ENCODE data around the gene MDM1. TPM values are rescaled to one million over a fixed set of nuclear protein-coding genes. Genes with fewer than 3 reads are reported as not detected.

MDM1 gene
- total RNA-seq, 3 donors from 2014 or later (not counting 1 experiment from before 2014, with no cell fraction given), result 21.3 to 36.2 (median 26.5) TPM

- H3K27ac ChIP-seq (ENCODE audit: low read length), result no peak overlapping the region
- Mint-ChIP-seq H3K27ac (no peak overlapping the region), H3K4me3 (no peak overlapping the region), H3K27me3 (ENCODE audit: low read depth in 2 of 2) (no peaks in the 10 kb centered on the region), H3K36me3 (no peaks in the 10 kb centered on the region), H3K4me1 (peaks cover 2% of the 10 kb centered on the region in 2 donors), H3K9me3 (no peaks in the 10 kb centered on the region)
- H3K4me1 ChIP-seq (ENCODE audit: control insufficient read depth, insufficient read depth, low read length), result no peaks in the 10 kb centered on the region
- no peak overlapping the region for H3K4me3 ChIP-seq (ENCODE audit: low read length)
- TF ChIP-seq CTCF (IDR thresholded peaks at IDR 0.05), result no peak
- H3K27me3 ChIP-seq (ENCODE audit: control insufficient read depth, insufficient read depth, low read length), result no peaks in the 10 kb centered on the region
- no peaks in the 10 kb centered on the region for H3K36me3 ChIP-seq (ENCODE audit: control insufficient read depth, insufficient read depth, low read length)
- DNase-seq, result no peak
- ATAC-seq, result no peak
- 79% methylated on average over 8 of the region's 8 CpGs for WGBS (ENCODE audit: insufficient coverage)
- intact Hi-C loops (cut with micrococcal nuclease), result no loop called here
- no peaks in the 10 kb centered on the region for H3K9me3 ChIP-seq (ENCODE audit: control insufficient read depth, insufficient read depth, low read length)
Measured at GRCh38 chr12:68340404-68341270, 8.5 kb upstream of the MDM1 start.

GRCh38 chr12:68336889-68337303 is 4.7 kb upstream of the MDM1 start:
- no peak overlapping the region for H3K27ac Mint-ChIP-seq
- H3K4me1 ChIP-seq (ENCODE audit: control insufficient read depth, insufficient read depth, low read length), result peaks cover 6% of the 10 kb centered on the region
- H3K36me3 ChIP-seq (ENCODE audit: control insufficient read depth, insufficient read depth, low read length), result no peaks in the 10 kb centered on the region
- ATAC-seq (no peak), DNase-seq (no peak)
- intact Hi-C loops (cut with micrococcal nuclease), result no loop called here
- H3K36me3 Mint-ChIP-seq, result no peaks in the 10 kb centered on the region
- WGBS (ENCODE audit: insufficient coverage), result 94% methylated on average over 4 of the region's 4 CpGs
- no peaks in the 10 kb centered on the region for H3K9me3 Mint-ChIP-seq
- H3K27me3 ChIP-seq (ENCODE audit: control insufficient read depth, insufficient read depth, low read length), result no peaks in the 10 kb centered on the region
- no peak overlapping the region for H3K4me3 Mint-ChIP-seq
- H3K27me3 Mint-ChIP-seq (ENCODE audit: low read depth in 2 of 2), result no peaks in the 10 kb centered on the region
- no peak overlapping the region for H3K4me3 ChIP-seq (ENCODE audit: low read length)
- no peak overlapping the region for H3K27ac ChIP-seq (ENCODE audit: low read length)
- no peaks in the 10 kb centered on the region for H3K9me3 ChIP-seq (ENCODE audit: control insufficient read depth, insufficient read depth, low read length)
- no peak for TF ChIP-seq CTCF (IDR thresholded peaks at IDR 0.05)
- peaks cover 26 to 32% of the 10 kb centered on the region in 2 donors for H3K4me1 Mint-ChIP-seq

- Histone ChIP-seq H3K36me3 (ENCODE audit: control insufficient read depth, insufficient read depth, low read length) (no peaks in the 10 kb centered on the region), H3K27me3 (ENCODE audit: control insufficient read depth, insufficient read depth, low read length) (no peaks in the 10 kb centered on the region), H3K9me3 (ENCODE audit: control insufficient read depth, insufficient read depth, low read length) (no peaks in the 10 kb centered on the region), H3K27ac (ENCODE audit: low read length) (no peak overlapping the region), H3K4me3 (ENCODE audit: low read length) (no peak overlapping the region), H3K4me1 (ENCODE audit: control insufficient read depth, insufficient read depth, low read length) (peaks cover 12% of the 10 kb centered on the region)
- H3K4me1 Mint-ChIP-seq, result peaks cover 36 to 42% of the 10 kb centered on the region in 2 donors
- H3K4me3 Mint-ChIP-seq, result no peak overlapping the region
- DNase-seq, result no peak
- no peaks in the 10 kb centered on the region for H3K27me3 Mint-ChIP-seq (ENCODE audit: low read depth in 2 of 2)
- ATAC-seq, result no peak
- intact Hi-C loops (cut with micrococcal nuclease), result no loop called here
- no peak for TF ChIP-seq CTCF (IDR thresholded peaks at IDR 0.05)
- H3K27ac Mint-ChIP-seq, result no peak overlapping the region
- H3K9me3 Mint-ChIP-seq, result no peaks in the 10 kb centered on the region
- WGBS (ENCODE audit: insufficient coverage), result 100% methylated on average over 1 of the region's 3 CpGs
- H3K36me3 Mint-ChIP-seq, result no peaks in the 10 kb centered on the region
Measured at GRCh38 chr12:68335462-68335861, 3.3 kb upstream of the MDM1 start.

Data from natural killer cell (primary cell).